NCI-H1694 (cell line): ENCODE results near the gene LRRC34.
A peak's percentile ranks its signal among the peaks of the same experiment; 100 is the strongest.

Experiments used
- DNase-seq: peaks from one replicate; lab custom pipeline; 2025; lab: John Stamatoyannopoulos, UW

Gene LRRC34

DNA sequence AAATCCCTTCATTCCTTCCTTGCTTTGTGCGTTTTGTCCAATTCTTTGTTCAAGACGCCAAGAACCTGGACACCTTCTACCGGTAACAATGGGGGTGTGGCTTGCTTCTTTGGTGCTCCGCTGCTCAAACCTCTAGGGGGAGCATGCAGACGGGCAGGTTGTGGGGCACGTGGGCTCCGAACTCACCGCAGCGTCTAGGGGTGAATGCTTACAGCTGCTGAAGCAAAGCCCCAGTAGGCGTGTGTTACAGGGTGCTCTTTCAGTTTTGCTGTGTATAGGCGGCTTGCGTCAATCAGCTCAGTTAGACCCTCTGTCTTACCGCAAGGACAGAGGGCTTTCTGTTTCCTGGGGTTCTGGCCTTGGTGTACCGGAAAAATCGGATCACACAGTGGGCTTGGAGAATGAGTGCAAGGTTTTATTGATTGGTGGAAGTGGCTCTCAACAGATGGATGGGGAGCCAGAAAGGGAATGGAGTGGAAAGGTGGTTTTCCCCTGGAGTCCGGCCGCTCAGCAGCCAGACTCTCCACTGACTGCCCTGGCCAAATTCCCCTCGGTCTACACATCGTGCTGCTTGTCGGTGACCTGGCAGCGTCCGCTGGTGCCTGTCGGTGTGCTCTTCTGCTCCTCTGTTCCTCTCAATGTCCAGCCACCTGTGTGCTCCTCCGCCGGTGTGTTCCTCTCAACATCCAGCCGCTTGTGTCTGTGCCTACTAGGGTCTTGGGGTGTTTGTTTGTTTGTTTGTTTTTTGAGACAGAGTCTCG, 1.2 kb upstream of the LRRC34 start:
- peak; percentile 43 for DNase-seq

DNA sequence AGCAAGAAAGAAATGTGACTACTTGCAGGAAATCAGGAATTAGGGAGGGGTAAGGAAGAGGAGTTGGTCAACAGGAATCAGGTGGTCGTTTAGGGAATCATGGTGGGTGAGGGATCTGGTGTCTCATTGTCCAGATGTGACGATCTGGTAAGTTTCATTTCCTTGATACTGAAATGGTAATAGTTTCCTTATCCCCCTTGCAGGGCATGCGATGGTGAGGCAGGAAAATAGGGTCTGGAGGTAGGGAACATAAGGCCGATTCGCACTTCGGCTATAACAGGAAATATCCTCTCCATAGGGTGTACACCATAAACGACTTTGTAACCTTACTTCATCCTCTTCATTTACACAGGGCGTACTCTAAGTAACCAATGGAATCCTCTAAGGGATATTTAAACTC, 574 bp upstream of the LRRC34 start:
- DNase-seq: no peak

GRCh38 chr3:169811631-169812331, 923 bp downstream of the LRRC34 start:
- DNase-seq: no peak

GRCh38 chr3:169809230-169809795, 3.4 kb downstream of the LRRC34 start:
- no peak for DNase-seq

DNA sequence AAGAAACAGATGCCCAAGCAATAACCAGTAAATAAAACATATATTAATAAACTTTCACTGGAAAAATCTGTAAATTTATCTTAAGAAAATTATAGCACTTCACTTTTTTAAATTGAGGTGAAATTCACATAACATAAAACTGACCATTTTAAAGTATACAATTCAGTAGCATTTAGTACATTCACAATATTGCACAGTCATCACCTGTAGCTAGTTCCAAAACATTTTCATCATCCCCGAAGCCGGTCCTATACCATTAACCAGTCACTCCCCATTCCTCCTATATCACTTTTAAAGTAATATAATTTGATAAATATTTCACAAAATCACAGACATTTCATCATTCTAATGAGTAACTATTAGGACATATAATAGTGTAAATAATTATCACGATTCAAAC, 8.0 kb downstream of the LRRC34 start:
- DNase-seq: no peak

GRCh38 chr3:169792359-169792758, 20.3 kb downstream of the LRRC34 start:
- DNase-seq: no peak

GRCh38 chr3:169790687-169791429, 21.8 kb downstream of the LRRC34 start:
- DNase-seq: no peak

DNA sequence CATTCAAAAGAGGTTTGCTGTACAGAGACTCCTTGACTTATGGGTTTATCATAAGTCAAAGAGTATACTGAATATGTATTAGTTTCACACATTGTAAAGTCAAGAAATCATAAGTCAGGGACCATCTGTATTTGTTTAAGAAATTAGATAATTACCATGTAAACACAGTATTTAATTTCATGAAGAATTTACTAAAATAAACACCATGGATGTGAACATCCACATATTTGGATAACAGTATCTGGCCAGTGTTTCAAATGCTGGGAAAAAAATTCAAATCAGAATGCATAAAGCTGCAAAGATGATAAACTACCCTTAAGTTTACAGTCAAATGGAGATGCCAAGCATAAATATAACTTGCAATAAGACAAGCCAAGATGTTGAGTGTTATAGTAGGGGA, 22.5 kb downstream of the LRRC34 start:
- no peak for DNase-seq

GRCh38 chr3:169787791-169788190, 24.9 kb downstream of the LRRC34 start:
- DNase-seq: no peak

DNA sequence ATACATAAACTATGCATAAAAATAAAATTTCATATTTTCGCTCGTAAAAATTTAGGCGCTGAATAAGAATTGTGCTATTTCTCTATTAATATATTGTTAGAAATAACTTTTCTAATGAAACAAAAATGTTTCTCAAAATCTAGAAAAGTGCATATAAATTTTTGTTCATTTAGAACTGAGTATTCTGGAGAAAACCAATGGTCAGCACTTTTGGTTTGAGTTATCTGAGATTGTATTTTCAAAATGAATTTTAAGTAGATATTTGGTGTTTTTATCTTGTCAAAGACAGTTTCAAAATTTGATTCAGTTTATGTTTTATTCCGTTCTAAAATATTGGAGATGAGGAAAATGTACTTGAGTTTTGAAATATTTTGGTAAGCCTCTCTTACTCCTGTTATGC, 25.6 kb downstream of the LRRC34 start:
- no peak for DNase-seq

GRCh38 chr3:169781209-169781855, 31.4 kb downstream of the LRRC34 start:
- DNase-seq: no peak

- DNase-seq: no peak
These were observed 32.0 kb downstream of the LRRC34 start for GRCh38 chr3:169780742-169781141.

DNA sequence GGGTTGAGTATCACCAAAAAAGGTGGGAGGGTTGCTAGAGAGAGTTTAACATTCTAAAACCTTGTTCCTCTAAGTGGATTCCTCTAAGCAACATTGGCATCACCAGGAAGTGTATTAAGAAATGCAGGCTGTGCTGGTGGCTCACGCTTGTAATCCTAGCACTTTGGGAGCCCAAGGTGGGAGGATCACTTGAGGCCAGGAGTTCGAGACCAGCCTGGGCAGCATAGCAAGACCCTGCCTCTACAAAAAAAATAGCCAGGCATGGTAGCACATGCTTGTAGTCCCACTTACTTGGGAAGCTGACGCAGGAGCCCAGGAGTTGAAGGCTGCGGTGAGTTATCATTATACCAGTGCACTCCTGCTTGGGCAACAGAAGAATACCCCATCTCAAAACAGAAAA, 34.9 kb downstream of the LRRC34 start:
- DNase-seq: no peak

GRCh38 chr3:169774186-169774585, 38.5 kb downstream of the LRRC34 start:
- DNase-seq: no peak

DNA sequence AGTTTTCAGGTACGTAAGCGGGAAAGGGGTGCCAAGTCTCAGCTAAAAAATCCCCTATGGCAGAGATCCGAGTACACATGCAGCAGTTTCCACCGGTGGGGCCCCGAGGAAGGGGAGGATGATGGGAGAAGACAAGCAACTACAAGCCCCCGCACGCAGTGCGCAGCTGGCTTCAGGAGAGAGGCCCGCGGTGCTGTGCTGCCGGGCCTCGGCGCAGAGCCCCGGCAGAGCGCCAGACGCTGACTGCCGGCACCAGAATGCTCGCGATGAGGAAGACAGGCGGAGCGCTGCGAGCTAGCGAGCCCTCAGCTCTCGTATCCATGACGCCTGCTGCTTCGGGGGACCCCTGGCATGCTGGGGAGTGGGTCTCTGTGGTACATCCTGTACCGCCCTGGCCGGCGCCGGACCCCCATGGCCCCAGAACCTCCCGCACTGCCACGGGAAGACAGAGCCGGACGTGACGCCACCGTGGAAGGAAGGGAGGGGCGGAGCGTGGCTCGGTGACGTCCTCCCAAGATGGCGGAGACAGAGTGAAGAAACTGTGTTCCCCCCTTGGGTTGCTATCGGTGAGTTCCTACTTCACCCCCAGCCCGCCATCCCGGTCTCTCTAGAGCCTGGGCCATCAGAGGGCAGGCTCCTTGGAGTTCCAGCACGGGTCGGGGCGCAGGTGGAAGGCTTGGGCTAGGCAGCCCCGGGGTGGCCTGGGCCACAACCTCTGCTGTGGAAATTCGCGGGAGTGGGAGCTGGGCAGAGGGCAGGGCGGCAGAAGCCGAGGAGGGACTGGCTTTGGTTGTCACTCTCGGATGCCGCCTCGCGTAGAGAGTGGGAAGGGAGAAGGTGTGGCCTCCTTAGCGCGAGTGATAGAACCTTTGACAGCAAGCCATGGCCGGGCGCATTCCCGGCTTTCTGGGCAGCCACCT, 39.5 kb downstream of the LRRC34 start, which contains the start of gene MYNN:
MYNN (plus strand) TSS at position 500 of the 920 bp plus-strand sequence. CDS start 900 bp downstream, outside the sequence.
- peak; percentile 87 for DNase-seq

- peak; percentile 89 for DNase-seq
These were observed 40.3 kb downstream of the LRRC34 start for GRCh38 chr3:169772305-169772896.

DNA sequence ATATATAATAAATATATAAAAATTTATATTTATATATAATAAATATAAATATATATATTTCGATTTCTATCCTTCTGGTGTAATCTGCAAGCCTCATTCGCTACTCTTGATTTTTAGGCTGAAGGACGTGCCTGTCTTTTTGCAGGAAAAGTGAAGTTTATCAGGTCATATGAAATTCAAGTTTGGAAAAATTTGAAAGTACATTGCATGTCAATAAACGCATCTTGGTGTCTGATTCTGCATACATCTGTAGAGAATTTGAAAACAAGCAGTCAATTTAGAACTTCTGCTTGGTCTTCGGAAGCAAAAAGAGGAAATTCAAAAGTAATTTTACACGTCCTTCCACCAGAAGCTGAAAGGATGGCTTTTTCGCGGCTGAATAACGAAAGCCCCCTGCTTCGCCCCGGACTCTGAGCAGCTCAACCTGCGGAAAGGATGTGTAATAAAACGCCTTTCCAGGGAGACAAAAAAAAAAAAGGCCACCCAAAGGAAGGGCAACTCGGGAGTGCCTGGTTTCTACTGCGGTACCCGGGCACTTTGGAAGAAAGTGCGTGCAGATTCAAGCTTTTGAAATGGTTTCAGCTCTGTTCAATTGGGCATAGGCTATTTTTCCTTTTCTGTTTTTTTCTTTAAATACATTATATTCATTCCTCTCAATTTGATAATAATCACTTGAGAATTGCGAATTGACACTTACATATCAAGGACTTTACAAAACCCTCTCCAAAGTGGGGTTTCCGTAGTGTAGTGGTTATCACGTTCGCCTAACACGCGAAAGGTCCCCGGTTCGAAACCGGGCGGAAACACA, 41.0 kb downstream of the LRRC34 start:
- peak; percentile 92 for DNase-seq

DNA sequence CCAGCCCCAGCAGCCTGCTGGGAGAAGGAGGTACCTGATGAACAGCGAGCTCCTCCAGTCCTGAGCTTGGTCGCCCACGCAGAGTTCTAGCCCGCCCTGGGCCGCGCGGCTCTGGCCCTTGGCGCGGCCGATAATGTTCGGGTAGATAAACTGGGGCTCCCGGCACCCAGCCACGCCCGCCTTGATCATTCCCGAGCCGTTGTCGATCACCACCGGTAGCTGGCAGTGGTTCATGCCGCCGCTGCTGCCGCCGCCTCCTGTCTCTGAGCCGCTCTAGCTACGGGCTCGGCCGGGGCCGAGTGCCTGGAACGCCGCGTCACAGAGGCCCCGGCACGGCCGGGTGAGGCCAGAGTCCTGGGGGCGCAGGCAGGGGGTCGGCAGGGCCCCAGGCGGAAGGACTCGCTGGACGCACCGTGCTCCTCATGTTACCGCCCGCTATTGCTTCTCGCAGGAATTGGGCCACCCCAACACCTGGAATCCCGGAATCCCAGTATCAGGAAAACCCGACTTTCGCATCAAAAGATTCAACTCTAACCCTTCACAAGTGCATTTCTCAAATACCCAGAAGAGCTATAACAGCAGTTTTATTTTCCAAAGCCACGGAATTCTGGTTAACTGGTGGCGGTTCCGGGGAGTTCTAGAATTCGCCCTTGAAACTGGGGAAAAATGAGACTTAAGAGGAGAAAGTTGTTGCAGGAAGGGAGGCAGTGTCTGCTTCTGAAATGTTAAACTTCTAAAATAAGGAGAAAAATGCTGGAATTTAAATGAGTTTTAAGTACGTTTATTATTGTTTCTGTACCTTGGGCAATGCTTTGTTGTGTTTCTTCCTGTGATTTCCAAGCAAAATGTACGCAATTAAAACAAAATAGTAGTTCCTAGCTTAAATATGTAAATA, 43.2 kb downstream of the LRRC34 start, which contains the start of gene ACTRT3:
ACTRT3 (minus strand) TSS at position 275 of the 895 bp plus-strand sequence; CDS start at position 234, 41 bp downstream.
- DNase-seq: no peak
